Measurements from ENCODE around the gene NTN1.
A peak's percentile ranks its signal among the peaks of the same experiment; 100 is the strongest.

Gene NTN1

DNA sequence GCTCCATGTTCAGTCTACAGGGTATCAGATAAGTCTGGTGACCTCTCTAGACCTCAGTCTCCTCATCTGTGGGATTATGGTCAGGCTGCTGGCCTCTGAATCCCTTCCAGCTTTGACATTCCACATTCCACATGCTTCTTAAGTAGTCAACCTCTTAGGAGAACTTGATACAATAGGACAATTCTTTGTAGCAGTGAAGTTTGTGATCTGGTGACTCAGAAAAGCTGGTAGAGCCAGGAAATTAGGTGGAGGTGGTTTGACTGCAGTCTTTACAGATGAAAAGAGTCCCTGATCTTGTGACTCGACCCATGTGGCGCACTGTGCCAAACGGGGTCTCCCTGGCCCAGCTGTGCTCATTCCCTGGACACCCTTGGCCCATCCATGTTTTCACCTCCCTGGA, 147.8 kb downstream of the NTN1 start:
- H3K4me1 Mint-ChIP-seq = peaks cover 17% of the 10 kb centered on the region
- H3K27ac Mint-ChIP-seq = no peak overlapping the region
- H3K27me3 Mint-ChIP-seq (ENCODE audit: low read depth) = peaks cover 33% of the 10 kb centered on the region
- peaks cover 3% of the 10 kb centered on the region for H3K9me3 Mint-ChIP-seq
- H3K4me3 Mint-ChIP-seq = no peak overlapping the region
- H3K36me3 Mint-ChIP-seq (ENCODE audit: low read depth) = no peaks in the 10 kb centered on the region
- TF ChIP-seq, protein P1, sequence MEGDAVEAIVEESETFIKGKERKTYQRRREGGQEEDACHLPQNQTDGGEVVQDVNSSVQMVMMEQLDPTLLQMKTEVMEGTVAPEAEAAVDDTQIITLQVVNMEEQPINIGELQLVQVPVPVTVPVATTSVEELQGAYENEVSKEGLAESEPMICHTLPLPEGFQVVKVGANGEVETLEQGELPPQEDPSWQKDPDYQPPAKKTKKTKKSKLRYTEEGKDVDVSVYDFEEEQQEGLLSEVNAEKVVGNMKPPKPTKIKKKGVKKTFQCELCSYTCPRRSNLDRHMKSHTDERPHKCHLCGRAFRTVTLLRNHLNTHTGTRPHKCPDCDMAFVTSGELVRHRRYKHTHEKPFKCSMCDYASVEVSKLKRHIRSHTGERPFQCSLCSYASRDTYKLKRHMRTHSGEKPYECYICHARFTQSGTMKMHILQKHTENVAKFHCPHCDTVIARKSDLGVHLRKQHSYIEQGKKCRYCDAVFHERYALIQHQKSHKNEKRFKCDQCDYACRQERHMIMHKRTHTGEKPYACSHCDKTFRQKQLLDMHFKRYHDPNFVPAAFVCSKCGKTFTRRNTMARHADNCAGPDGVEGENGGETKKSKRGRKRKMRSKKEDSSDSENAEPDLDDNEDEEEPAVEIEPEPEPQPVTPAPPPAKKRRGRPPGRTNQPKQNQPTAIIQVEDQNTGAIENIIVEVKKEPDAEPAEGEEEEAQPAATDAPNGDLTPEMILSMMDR (IDR thresholded peaks at IDR 0.05; ENCODE audit: unreplicated experiment in 3 of 3) = no peak

DNA sequence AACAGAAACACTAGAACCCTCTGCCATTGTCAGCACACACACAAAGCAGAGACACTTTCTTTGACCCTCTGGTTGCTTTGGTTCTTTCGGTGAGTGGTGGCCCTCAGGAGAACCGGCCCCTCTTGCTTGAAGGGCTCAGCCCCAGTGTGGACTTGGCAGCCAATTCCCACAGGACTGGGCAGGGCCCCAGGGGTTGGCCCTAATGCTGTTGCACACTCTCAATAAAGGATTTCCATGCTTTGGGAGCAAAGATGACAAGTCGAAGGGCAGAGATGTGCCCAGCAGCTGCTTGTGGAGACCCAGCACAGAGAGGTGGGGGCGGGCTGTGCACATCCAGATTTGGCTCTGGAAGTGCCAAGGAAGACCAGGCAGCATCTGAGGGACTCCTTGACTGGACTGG, 149.0 kb downstream of the NTN1 start:
- Mint-ChIP-seq H3K36me3 (ENCODE audit: low read depth) (no peaks in the 10 kb centered on the region), H3K9me3 (peaks cover 3% of the 10 kb centered on the region), H3K4me3 (no peak overlapping the region), H3K4me1 (peaks cover 17% of the 10 kb centered on the region), H3K27me3 (ENCODE audit: low read depth) (peaks cover 28% of the 10 kb centered on the region), H3K27ac (peak overlapping the region in 1 of 3 experiments; percentile 18)
- TF ChIP-seq, protein P1 (IDR thresholded peaks at IDR 0.05; ENCODE audit: unreplicated experiment in 3 of 3) = no peak

DNA sequence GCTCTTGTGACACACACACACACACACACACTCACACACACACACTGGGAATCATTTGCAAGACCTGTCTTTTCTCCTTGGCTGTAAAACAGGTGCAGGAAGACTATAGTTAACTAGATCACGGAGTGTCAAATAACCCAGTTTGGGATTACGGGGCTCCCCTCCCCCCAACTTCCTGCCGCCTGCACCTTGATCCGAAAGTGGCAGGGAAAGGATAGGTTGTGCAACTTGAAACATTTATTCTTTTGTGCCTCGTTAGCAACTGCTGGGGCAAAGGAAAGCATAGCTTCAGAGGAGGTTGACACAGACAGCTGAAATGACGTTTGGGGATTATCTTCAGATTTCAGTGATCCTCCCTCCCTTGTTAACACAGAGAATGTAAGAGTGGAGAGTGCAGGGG, 149.5 kb downstream of the NTN1 start:
- peaks cover 28% of the 10 kb centered on the region for H3K27me3 Mint-ChIP-seq (ENCODE audit: low read depth)
- H3K27ac Mint-ChIP-seq = peak overlapping the region; percentile 3 to 45 (median 18)
- peaks cover 18% of the 10 kb centered on the region for H3K4me1 Mint-ChIP-seq
- peaks cover 3% of the 10 kb centered on the region for H3K9me3 Mint-ChIP-seq
- H3K36me3 Mint-ChIP-seq (ENCODE audit: low read depth) = no peaks in the 10 kb centered on the region
- no peak overlapping the region for H3K4me3 Mint-ChIP-seq
- TF ChIP-seq, protein P1 (IDR thresholded peaks at IDR 0.05; ENCODE audit: unreplicated experiment in 3 of 3) = no peak

DNA sequence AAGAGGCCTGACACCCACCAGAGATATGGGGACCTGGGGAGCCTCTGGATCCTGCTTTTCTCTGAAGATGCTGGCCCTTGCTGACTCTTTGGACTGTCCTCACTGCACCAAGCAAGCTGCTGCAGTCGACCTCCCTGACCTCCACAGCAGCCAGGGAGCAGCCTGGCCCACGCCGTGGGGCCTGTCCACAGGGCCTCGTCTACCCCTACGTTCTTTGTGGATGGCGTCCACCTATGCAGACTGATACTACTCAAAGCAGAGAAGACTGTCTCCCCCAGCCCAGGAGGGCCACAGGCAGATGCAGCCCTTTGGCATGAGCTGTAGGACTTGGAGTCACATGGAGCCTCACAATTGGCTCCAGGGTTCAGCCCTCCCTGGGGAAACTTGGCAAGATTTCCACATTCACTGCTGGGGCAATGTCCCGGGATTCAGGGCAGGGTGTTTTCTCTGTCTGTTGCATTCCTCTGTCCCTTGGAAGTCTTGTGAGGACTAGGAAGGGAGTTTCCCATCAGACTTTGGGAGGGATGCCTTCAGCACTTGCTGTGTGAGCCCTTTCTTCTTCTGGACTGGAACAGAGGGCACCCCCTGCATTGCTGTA, 152.2 kb downstream of the NTN1 start:
- Mint-ChIP-seq H3K9me3 (peaks cover 3% of the 10 kb centered on the region), H3K36me3 (ENCODE audit: low read depth) (no peaks in the 10 kb centered on the region), H3K4me3 (no peak overlapping the region), H3K4me1 (peaks cover 32% of the 10 kb centered on the region), H3K27me3 (ENCODE audit: low read depth) (peaks cover 25% of the 10 kb centered on the region), H3K27ac (no peak overlapping the region)
- TF ChIP-seq, protein P1 (IDR thresholded peaks at IDR 0.05; ENCODE audit: unreplicated experiment in 3 of 3) = no peak

DNA sequence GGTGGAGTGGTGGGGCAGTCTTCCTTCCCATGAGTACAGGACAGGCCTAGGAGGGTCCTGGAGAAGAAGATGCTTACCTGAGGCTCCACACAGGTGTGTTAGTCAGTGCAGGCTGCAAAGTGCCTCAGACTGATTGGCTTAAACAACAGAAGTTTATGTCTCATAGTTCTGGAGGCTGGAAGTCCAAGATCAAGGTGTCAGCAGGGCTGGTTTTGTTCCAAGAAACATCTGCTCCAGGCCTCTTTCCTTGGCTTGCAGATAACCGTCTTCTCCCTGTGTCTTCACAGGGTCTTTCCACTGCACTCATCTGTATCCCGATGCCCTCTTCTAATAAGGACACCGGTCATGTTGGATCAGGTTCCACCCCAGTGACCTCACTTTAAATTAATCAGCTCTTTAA, 153.0 kb downstream of the NTN1 start:
- TF ChIP-seq, protein P1 (IDR thresholded peaks at IDR 0.05; ENCODE audit: unreplicated experiment in 3 of 3) = no peak
- Mint-ChIP-seq H3K36me3 (ENCODE audit: low read depth) (no peaks in the 10 kb centered on the region), H3K4me1 (peaks cover 35% of the 10 kb centered on the region), H3K27ac (no peak overlapping the region), H3K9me3 (peaks cover 3% of the 10 kb centered on the region), H3K4me3 (no peak overlapping the region), H3K27me3 (ENCODE audit: low read depth) (peaks cover 20% of the 10 kb centered on the region)

Data from nephron (organoid).